Activated CD8-positive, alpha-beta memory T cell treated with anti-CD3 and anti-CD28 coated beads, Interleukin-2, amount 50 U/mL, for 1 hour (primary cell): Measurements from ENCODE around the gene TBX2.

Experiments used
- DNase-seq: peaks from one replicate; pipeline ENCODE4 v3.0.0-alpha.2; 2020; ENCODE audit errors: extremely low read depth

TBX2 gene

GRCh38 chr17:61453566-61454380, 54.1 kb downstream of the TBX2 start:
- DNase-seq: no peak

GRCh38 chr17:61454381-61455323, 55.0 kb downstream of the TBX2 start:
- no peak for DNase-seq

GRCh38 chr17:61455324-61456060, 55.8 kb downstream of the TBX2 start:
- no peak for DNase-seq

GRCh38 chr17:61456061-61456681, 56.5 kb downstream of the TBX2 start:
- no peak for DNase-seq

GRCh38 chr17:61456688-61457225, 57.1 kb downstream of the TBX2 start:
- no peak for DNase-seq

GRCh38 chr17:61457226-61457983, 57.8 kb downstream of the TBX2 start:
- DNase-seq: no peak

GRCh38 chr17:61458000-61458399, 58.4 kb downstream of the TBX2 start:
- DNase-seq: no peak

GRCh38 chr17:61458421-61459141, 58.9 kb downstream of the TBX2 start:
- no peak for DNase-seq
